Liver (tissue), 3 donors: ENCODE results near the gene KLK1.

Experiments used
- EGR1 ChIP-seq, 2 donors: IDR thresholded peaks; 2 replicates each; pipeline ENCODE4 v1.6.1; 2016 to 2018; ENCODE audit warnings: antibody characterized with exemption in 2 of 2, low read depth in 2 of 2
- GABPA ChIP-seq, 2 donors: IDR thresholded peaks in 1 of 2; conservative IDR thresholded peaks in 1 of 2; 2 replicates each; pipeline ENCODE4 v1.6.1; 2016; ENCODE audit warnings: antibody characterized with exemption in 2 of 2, mild to moderate bottlenecking in 1 of 2, moderate library complexity in 1 of 2
- RAD21 ChIP-seq, 2 donors: IDR thresholded peaks; 2 replicates each; pipeline ENCODE4 v1.6.1; 2016; ENCODE audit warnings: antibody characterized with exemption in 2 of 2, mild to moderate bottlenecking in 2 of 2
- REST ChIP-seq: IDR thresholded peaks from 2 replicates; pipeline ENCODE4 v1.6.1; 2016; ENCODE audit warnings: antibody characterized with exemption, mild to moderate bottlenecking
- TAF1 ChIP-seq: conservative IDR thresholded peaks from 2 replicates; pipeline ENCODE4 v1.6.1; 2016; ENCODE audit warnings: antibody characterized with exemption, mild to moderate bottlenecking
- YY1 ChIP-seq: IDR thresholded peaks from 2 replicates; pipeline ENCODE4 v1.6.1; 2016; ENCODE audit warnings: antibody characterized with exemption, mild to moderate bottlenecking
- TF ChIP-seq, protein P1 (sequence below): fragments of 150-350 bp; IDR thresholded peaks from 2 replicates; pipeline ENCODE4 v1.5.1; 2017; ENCODE audit warnings: improper control_type of control experiment, low read depth, low read length; ENCODE audit not compliant: missing input control
- donor health status: healthy.
- donor health status: healthy.

GRCh38 chr19:50854636-50855410 lies 31.2 kb upstream of the KLK1 start, which contains the start of gene KLK3:
- TF ChIP-seq, protein P1, sequence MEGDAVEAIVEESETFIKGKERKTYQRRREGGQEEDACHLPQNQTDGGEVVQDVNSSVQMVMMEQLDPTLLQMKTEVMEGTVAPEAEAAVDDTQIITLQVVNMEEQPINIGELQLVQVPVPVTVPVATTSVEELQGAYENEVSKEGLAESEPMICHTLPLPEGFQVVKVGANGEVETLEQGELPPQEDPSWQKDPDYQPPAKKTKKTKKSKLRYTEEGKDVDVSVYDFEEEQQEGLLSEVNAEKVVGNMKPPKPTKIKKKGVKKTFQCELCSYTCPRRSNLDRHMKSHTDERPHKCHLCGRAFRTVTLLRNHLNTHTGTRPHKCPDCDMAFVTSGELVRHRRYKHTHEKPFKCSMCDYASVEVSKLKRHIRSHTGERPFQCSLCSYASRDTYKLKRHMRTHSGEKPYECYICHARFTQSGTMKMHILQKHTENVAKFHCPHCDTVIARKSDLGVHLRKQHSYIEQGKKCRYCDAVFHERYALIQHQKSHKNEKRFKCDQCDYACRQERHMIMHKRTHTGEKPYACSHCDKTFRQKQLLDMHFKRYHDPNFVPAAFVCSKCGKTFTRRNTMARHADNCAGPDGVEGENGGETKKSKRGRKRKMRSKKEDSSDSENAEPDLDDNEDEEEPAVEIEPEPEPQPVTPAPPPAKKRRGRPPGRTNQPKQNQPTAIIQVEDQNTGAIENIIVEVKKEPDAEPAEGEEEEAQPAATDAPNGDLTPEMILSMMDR, result no peak
- TF ChIP-seq EGR1 (IDR thresholded peaks at IDR 0.05; ENCODE audit: low read depth in 2 of 2) (no peak), GABPA (IDR thresholded peaks at IDR 0.05 in 1 of 2, conservative IDR thresholded peaks at IDR 0.05 in 1 of 2) (no peak), YY1 (no peak), REST (no peak), RAD21 (IDR thresholded peaks at IDR 0.05) (no peak), TAF1 (no peak)
